Measurements from ENCODE around the gene PARD3B. TPM values are rescaled to one million over a fixed set of nuclear protein-coding genes. Genes with fewer than 3 reads are reported as not detected.

The PARD3B gene
- total RNA-seq, 1 experiment from 2014 or later, result 6.4 TPM

DNA sequence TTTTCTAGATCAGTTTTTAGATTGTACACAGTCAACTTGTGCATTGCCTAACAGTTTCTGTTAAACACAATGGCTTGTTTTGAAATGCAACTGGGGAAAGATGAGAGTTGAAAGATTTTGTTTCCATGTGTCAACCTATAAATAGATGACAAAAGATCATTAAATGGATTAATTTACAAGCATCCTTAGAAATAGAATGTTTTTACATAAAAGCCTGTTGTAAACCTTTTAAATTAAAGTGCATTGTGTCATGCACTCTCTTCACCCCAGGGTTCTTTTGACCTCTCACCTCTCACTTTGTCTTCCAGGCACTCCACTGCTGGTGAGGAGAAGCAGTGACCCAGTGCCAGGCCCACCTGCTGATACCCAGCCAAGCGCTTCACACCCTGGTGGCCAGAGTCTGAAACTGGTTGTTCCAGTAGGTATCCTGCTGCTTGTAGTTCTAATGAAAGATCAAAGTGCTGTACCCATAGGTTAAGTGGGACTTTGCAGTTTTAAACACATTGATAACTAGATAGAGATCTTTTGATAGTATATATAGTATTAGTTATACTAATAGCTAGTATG lies 502.1 kb downstream of the PARD3B start:
- Mint-ChIP-seq H3K4me3 (no peak overlapping the region), H3K9me3 (peaks cover 8 to 9% of the 10 kb centered on the region in 2 experiments), H3K27me3 (ENCODE audit: low read depth) (peaks cover 3% of the 10 kb centered on the region; the same call in 1 of the 2 replicates), H3K36me3 (ENCODE audit: insufficient read depth in 1 of 3, low read depth in 3 of 3) (peaks cover 0 to 12% (median 5%) of the 10 kb centered on the region in 3 experiments; a peak in 4 of 7 replicates), H3K27ac (no peak overlapping the region), H3K4me1 (peaks cover 16 to 22% of the 10 kb centered on the region in 2 experiments)
- H3K4me1 ChIP-seq (ENCODE audit: insufficient read depth, low read length), result no peaks in the 10 kb centered on the region
- no CpG with 5 or more reads among the region's 1 CpG for WGBS (ENCODE audit: extremely low coverage, insufficient read length, low lambda C conversion rate)
- no peaks in the 10 kb centered on the region for H3K79me1 ChIP-seq (ENCODE audit: insufficient read depth, low read depth, low read length, poor library complexity, severe bottlenecking)
- H4K5ac ChIP-seq (ENCODE audit: insufficient read length, low read depth, low read length), result no peak overlapping the region
- H3K9ac ChIP-seq (ENCODE audit: extremely low read depth, insufficient read length, low read length), result no peak overlapping the region
- H2BK5ac ChIP-seq (ENCODE audit: insufficient read length, low read length), result no peak overlapping the region
- no peaks in the 10 kb centered on the region for H3K23me2 ChIP-seq (ENCODE audit: insufficient read length, low read depth, low read length, poor library complexity, severe bottlenecking)
- H3K14ac ChIP-seq (ENCODE audit: insufficient read depth, low read length), result no peak overlapping the region
- H3K27ac ChIP-seq (ENCODE audit: insufficient read length, low read depth, low read length), result no peak overlapping the region
- no peaks in the 10 kb centered on the region for H3K9me3 ChIP-seq (ENCODE audit: control insufficient read depth, low read depth, low read length)
- H3K4me2 ChIP-seq (ENCODE audit: insufficient read depth, insufficient read length, low read length), result no peak overlapping the region
- no peak overlapping the region for H3K23ac ChIP-seq (ENCODE audit: insufficient read length, low read depth, low read length)
- TF ChIP-seq, protein P1, sequence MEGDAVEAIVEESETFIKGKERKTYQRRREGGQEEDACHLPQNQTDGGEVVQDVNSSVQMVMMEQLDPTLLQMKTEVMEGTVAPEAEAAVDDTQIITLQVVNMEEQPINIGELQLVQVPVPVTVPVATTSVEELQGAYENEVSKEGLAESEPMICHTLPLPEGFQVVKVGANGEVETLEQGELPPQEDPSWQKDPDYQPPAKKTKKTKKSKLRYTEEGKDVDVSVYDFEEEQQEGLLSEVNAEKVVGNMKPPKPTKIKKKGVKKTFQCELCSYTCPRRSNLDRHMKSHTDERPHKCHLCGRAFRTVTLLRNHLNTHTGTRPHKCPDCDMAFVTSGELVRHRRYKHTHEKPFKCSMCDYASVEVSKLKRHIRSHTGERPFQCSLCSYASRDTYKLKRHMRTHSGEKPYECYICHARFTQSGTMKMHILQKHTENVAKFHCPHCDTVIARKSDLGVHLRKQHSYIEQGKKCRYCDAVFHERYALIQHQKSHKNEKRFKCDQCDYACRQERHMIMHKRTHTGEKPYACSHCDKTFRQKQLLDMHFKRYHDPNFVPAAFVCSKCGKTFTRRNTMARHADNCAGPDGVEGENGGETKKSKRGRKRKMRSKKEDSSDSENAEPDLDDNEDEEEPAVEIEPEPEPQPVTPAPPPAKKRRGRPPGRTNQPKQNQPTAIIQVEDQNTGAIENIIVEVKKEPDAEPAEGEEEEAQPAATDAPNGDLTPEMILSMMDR (conservative IDR thresholded peaks at IDR 0.05), result peak; percentile 67
- no peak overlapping the region for H2AK5ac ChIP-seq (ENCODE audit: insufficient read length, low read length)
- no peak overlapping the region for H3K4ac ChIP-seq (ENCODE audit: low read depth, low read length)
- no peak overlapping the region for H4K8ac ChIP-seq (replicated peaks; ENCODE audit: insufficient read length, low read depth, low read length)
- DNase-seq, result peak; percentile 77
- H2BK15ac ChIP-seq (ENCODE audit: low read depth, low read length), result no peak overlapping the region
- H3K56ac ChIP-seq (ENCODE audit: insufficient read length, low read depth, low read length), result no peak overlapping the region
- H4K20me1 ChIP-seq (ENCODE audit: control insufficient read depth, insufficient read depth, insufficient read length), result no peaks in the 10 kb centered on the region
- H3K79me2 ChIP-seq (ENCODE audit: insufficient read depth, low read length), result no peaks in the 10 kb centered on the region
- H2BK20ac ChIP-seq (ENCODE audit: low read depth, low read length, poor library complexity, severe bottlenecking), result no peak overlapping the region
- H3T11ph ChIP-seq (ENCODE audit: low read length), result no peak overlapping the region
- no peak overlapping the region for H2AFZ ChIP-seq (ENCODE audit: low read length)
- no peaks in the 10 kb centered on the region for H3K27me3 ChIP-seq (ENCODE audit: insufficient read depth, low read length)
- H4K91ac ChIP-seq (ENCODE audit: insufficient read length, low read depth, low read length), result no peak overlapping the region
- H2BK12ac ChIP-seq (ENCODE audit: insufficient read length, low read depth, low read length), result no peak overlapping the region
- no peak overlapping the region for H2BK120ac ChIP-seq (ENCODE audit: low read depth, low read length, poor library complexity, severe bottlenecking)
- H3K18ac ChIP-seq (ENCODE audit: insufficient read length, low read depth, low read length), result no peak overlapping the region

Data from H9 (cell line).